ENCODE data around the gene AGFG1.

AGFG1 gene

GRCh38 chr2:227608561-227609338 is 136.8 kb downstream of the AGFG1 start:
- DNase-seq (ENCODE audit: low spot score), result no peak

DNA sequence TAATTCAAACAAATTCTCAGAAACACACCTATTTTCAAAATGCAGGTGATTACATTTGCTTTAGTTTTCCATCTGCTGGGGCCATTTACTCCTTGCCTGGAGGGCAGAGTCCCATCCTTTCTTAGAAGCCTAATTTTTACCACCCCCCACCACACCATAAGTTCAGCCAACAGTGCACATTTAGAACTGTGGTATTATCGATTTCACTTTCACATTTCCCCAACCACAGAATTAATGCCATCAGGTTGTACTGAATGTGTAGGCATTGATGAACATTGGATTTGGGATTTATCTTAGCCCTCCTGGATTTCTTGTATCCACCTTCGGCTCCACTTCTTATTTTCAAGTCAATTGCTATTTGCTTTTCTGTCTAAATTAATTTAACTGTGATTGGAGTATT is 138.2 kb downstream of the AGFG1 start:
- no peak for DNase-seq (ENCODE audit: low spot score)
